HG02642 (cell line): ENCODE measurements around the gene CLDN24.

Experiments used
- ATAC-seq: cut with Tn5 transposase; IDR thresholded peaks from one replicate; pipeline ENCODE4 v1.9.1; 2021; ENCODE audit warnings: mild to moderate bottlenecking; ENCODE audit not compliant: unreplicated experiment, poor library complexity

CLDN24 gene

GRCh38 chr4:183322326-183322725, at the start of gene CLDN24:
Gene CLDN24 (minus strand): TSS chr4:183322426. CDS start chr4:183322426, 0 bp downstream.
- ATAC-seq, result no peak

- no peak for ATAC-seq
These were observed 48.6 kb upstream of the CLDN24 start for GRCh38 chr4:183370786-183371185.

- no peak for ATAC-seq
These were observed 46.8 kb upstream of the CLDN24 start for GRCh38 chr4:183369073-183369472.

GRCh38 chr4:183366206-183366835, 44.1 kb upstream of the CLDN24 start:
- no peak for ATAC-seq

GRCh38 chr4:183364025-183364424, 41.8 kb upstream of the CLDN24 start:
- no peak for ATAC-seq

- ATAC-seq, result no peak
These were observed 40.8 kb upstream of the CLDN24 start for GRCh38 chr4:183362916-183363542.

- no peak for ATAC-seq
These were observed 39.8 kb upstream of the CLDN24 start for GRCh38 chr4:183362036-183362435.

GRCh38 chr4:183360161-183360919, 38.1 kb upstream of the CLDN24 start:
- ATAC-seq, result no peak

GRCh38 chr4:183358215-183358755, 36.1 kb upstream of the CLDN24 start:
- ATAC-seq, result no peak

GRCh38 chr4:183356931-183357675, 34.9 kb upstream of the CLDN24 start:
- ATAC-seq, result no peak

- ATAC-seq, result no peak
These were observed 34.1 kb upstream of the CLDN24 start for GRCh38 chr4:183356173-183356830.

GRCh38 chr4:183355405-183355804, 33.2 kb upstream of the CLDN24 start:
- no peak for ATAC-seq

GRCh38 chr4:183354219-183354618, 32.0 kb upstream of the CLDN24 start:
- no peak for ATAC-seq

- no peak for ATAC-seq
These were observed 31.3 kb upstream of the CLDN24 start for GRCh38 chr4:183353557-183353956.

GRCh38 chr4:183352546-183352945, 30.3 kb upstream of the CLDN24 start:
- no peak for ATAC-seq

GRCh38 chr4:183350317-183351071, 28.3 kb upstream of the CLDN24 start:
- ATAC-seq, result no peak

GRCh38 chr4:183349673-183350072, 27.4 kb upstream of the CLDN24 start:
- ATAC-seq, result no peak

GRCh38 chr4:183348706-183349659, 26.8 kb upstream of the CLDN24 start:
- no peak for ATAC-seq
